HG03565 (cell line): ENCODE data around the gene FOXRED2.
"Not testable (repeated sequence)": the region's sequence is repeated elsewhere in the genome, so short reads cannot be mapped to it uniquely, and the experiment has no call there.

ENCODE experiments used
- ATAC-seq: cut with Tn5 transposase; IDR thresholded peaks from one replicate; pipeline ENCODE4 v1.9.1; 2021; ENCODE audit warnings: mild to moderate bottlenecking, moderate library complexity; ENCODE audit not compliant: unreplicated experiment

The FOXRED2 gene

GRCh38 chr22:36519906-36520305 lies 13.1 kb upstream of the FOXRED2 start:
- not testable (repeated sequence) for ATAC-seq

GRCh38 chr22:36514766-36515165 lies 7.9 kb upstream of the FOXRED2 start:
- no peak for ATAC-seq

- ATAC-seq = no peak
These were observed 6.2 kb upstream of the FOXRED2 start for GRCh38 chr22:36512991-36513390.

- no peak for ATAC-seq
These were observed 5.5 kb upstream of the FOXRED2 start for GRCh38 chr22:36512333-36512732.

- ATAC-seq = no peak
These were observed 4.4 kb upstream of the FOXRED2 start for GRCh38 chr22:36510966-36511881.

- no peak for ATAC-seq
These were observed 3.5 kb upstream of the FOXRED2 start for GRCh38 chr22:36510384-36510783.

GRCh38 chr22:36507518-36508010 lies 724 bp upstream of the FOXRED2 start:
- ATAC-seq = no peak

- no peak for ATAC-seq
These were observed 723 bp downstream of the FOXRED2 start for GRCh38 chr22:36505998-36506635.

GRCh38 chr22:36497910-36498665 lies 8.8 kb downstream of the FOXRED2 start:
- no peak for ATAC-seq

- no peak for ATAC-seq
These were observed 13.1 kb downstream of the FOXRED2 start for GRCh38 chr22:36493690-36494110.

- ATAC-seq = no peak
These were observed 14.7 kb downstream of the FOXRED2 start for GRCh38 chr22:36492109-36492508.

GRCh38 chr22:36491155-36491554 lies 15.7 kb downstream of the FOXRED2 start:
- no peak for ATAC-seq

GRCh38 chr22:36486619-36487384 lies 20.0 kb downstream of the FOXRED2 start:
- no peak for ATAC-seq

- peak; percentile 83 for ATAC-seq
These were observed 25.3 kb downstream of the FOXRED2 start, which contains the start of gene TXN2 for GRCh38 chr22:36481393-36482168. TSS of gene TXN2 (minus strand) at chr22:36481640. CDS start at chr22:36480837, 803 bp downstream.

GRCh38 chr22:36480941-36481392 lies 25.9 kb downstream of the FOXRED2 start:
- no peak for ATAC-seq

- ATAC-seq = no peak
These were observed 27.9 kb downstream of the FOXRED2 start for GRCh38 chr22:36478966-36479365.

GRCh38 chr22:36475341-36475740 lies 31.5 kb downstream of the FOXRED2 start:
- no peak for ATAC-seq

- ATAC-seq = no peak
These were observed 34.2 kb downstream of the FOXRED2 start for GRCh38 chr22:36472689-36473088.

GRCh38 chr22:36471341-36471821 lies 35.5 kb downstream of the FOXRED2 start:
- no peak for ATAC-seq
